ENCODE results near the gene MSL2.
A peak's percentile ranks its signal among the peaks of the same experiment; 100 is the strongest.

- TF ChIP-seq POLR2A (IDR thresholded peaks at IDR 0.05; ENCODE audit: low read depth, low read length) (peak; percentile 88), BHLHE40 (IDR thresholded peaks at IDR 0.05; ENCODE audit: low read depth, low read length) (peak; percentile 75), SMC3 (IDR thresholded peaks at IDR 0.05; ENCODE audit: low read depth, low read length) (no peak)
Measured at GRCh38 chr3:136196401-136197158, 445 bp upstream of the MSL2 start.

Data from IMR-90 (cell line).